K562 (cell line): Measurements from ENCODE around the gene ME3. TPM values are rescaled to one million over a fixed set of nuclear protein-coding genes. Genes with fewer than 3 reads are reported as not detected.

ENCODE experiments used
- ATAC-seq: fragments of 200-7000 bp; cut with Tn5 transposase; 3 replicates; pipeline ENCODE4 v1.9.1; 2020; ENCODE audit warnings: moderate library complexity
- BruUV-seq: library from RNA; stranded (reverse); fragments of 400-500 nt; replicated peaks from 2 replicates; lab custom pipeline; 2021; lab: Mats Ljungman, UMichigan
- CTCF ChIA-PET: fragments of 300-600 bp; formaldehyde crosslinking; extraction: SDS; loops from one replicate; lab custom pipeline; 2021; ENCODE audit warnings: low intra/inter-chr PET ratio; lab: Yijun Ruan, JAX
- POLR2A ChIA-PET: fragments of 300-600, 350-650 bp; sonication (Branson Sonifier 250); formaldehyde crosslinking; extraction: SDS; loops from one replicate; lab custom pipeline; 2021; ENCODE audit warnings: antibody characterized with exemption, inconsistent platforms; lab: Yijun Ruan, JAX
- DNase-seq, 4 experiments: peaks; one replicate each; pipeline versions ENCODE4 v3.0.0 to v3.0.0-alpha.2; 2011 to 2018; ENCODE audit warnings: low spot score in 3 of 4, mixed read lengths in 3 of 4; ENCODE audit errors: extremely low read depth in 1 of 4
- FAIRE-seq: peaks from 2 replicates; lab custom pipeline; 2011; peaks lifted over from hg19 to GRCh38; lab: Jason Lieb, UNC
- H2AFZ ChIP-seq: 2 replicates; pipeline ENCODE4 v1.6.0; 2011; ENCODE audit warnings: low read depth, low read length, control low read depth, inconsistent platforms
- H3K27ac ChIP-seq: fragments of 200-600 bp; 3 replicates; pipeline ENCODE4 v1.8.0; 2011; ENCODE audit warnings: low read depth, mild to moderate bottlenecking, control low read depth, inconsistent platforms, low read length, moderate library complexity, mixed read lengths; ENCODE audit errors: extremely low read depth
- H3K27me3 ChIP-seq, 2 experiments: fragments of 300-600 bp in 1 of 2; 2 replicates in 1 of 2; 3 replicates in 1 of 2; pipeline versions ENCODE4 v1.6.0 to v1.8.0; 2011; ENCODE audit warnings: inconsistent platforms in 2 of 2, low read length in 2 of 2, mild to moderate bottlenecking in 1 of 2, mixed read lengths in 1 of 2, moderate library complexity in 1 of 2; ENCODE audit not compliant: control insufficient read depth in 2 of 2, insufficient read depth in 2 of 2
- H3K36me3 ChIP-seq: fragments of 300-600 bp; 3 replicates; pipeline ENCODE4 v1.8.0; 2011; ENCODE audit warnings: mild to moderate bottlenecking, low read length, inconsistent platforms; ENCODE audit not compliant: control insufficient read depth, insufficient read depth
- H3K4me1 ChIP-seq, 2 experiments: fragments of 200-600 bp in 1 of 2; replicated peaks in 1 of 2; 2 replicates in 1 of 2; 3 replicates in 1 of 2; pipeline versions ENCODE4 v1.5.1 to v1.8.0; 2011; ENCODE audit warnings: inconsistent platforms in 2 of 2, low read length in 2 of 2, mild to moderate bottlenecking in 1 of 2, mixed read lengths in 1 of 2, moderate library complexity in 1 of 2; ENCODE audit not compliant: control insufficient read depth in 2 of 2, insufficient read depth in 2 of 2
- H3K4me2 ChIP-seq: 2 replicates; pipeline ENCODE4 v1.6.1; 2011; ENCODE audit warnings: low read length, control low read depth, inconsistent platforms, mixed read lengths; ENCODE audit not compliant: insufficient read depth
- H3K4me3 ChIP-seq: fragments of 200-600 bp; sonication (generic), shearing (Covaris generic); 2 replicates; pipeline ENCODE4 v1.5.1; 2016; ENCODE audit warnings: control low read depth, inconsistent platforms
- H3K79me2 ChIP-seq: fragments of 200-600 bp; 3 replicates; pipeline ENCODE4 v1.8.0; 2011; ENCODE audit warnings: low read length, inconsistent platforms; ENCODE audit not compliant: control insufficient read depth, insufficient read depth
- H3K9ac ChIP-seq, 2 experiments: 2 replicates each; pipeline versions ENCODE4 v1.6.0 to v1.6.1; 2011; ENCODE audit warnings: low read depth in 2 of 2, low read length in 2 of 2, control low read depth in 1 of 2, inconsistent platforms in 1 of 2, mild to moderate bottlenecking in 1 of 2, mixed read lengths in 1 of 2; ENCODE audit not compliant: insufficient read depth in 1 of 2
- H3K9me1 ChIP-seq: one replicate; pipeline ENCODE4 v1.6.0; 2011; ENCODE audit warnings: inconsistent platforms, mild to moderate bottlenecking, low read length, moderate library complexity; ENCODE audit not compliant: control insufficient read depth, insufficient read depth
- H3K9me3 ChIP-seq: replicated peaks from 2 replicates; pipeline ENCODE4 v1.5.1; 2011; ENCODE audit warnings: low read depth, low read length, inconsistent platforms; ENCODE audit not compliant: control insufficient read depth, insufficient read depth
- H4K20me1 ChIP-seq: replicated peaks from 2 replicates; pipeline ENCODE4 v1.6.1; 2011; ENCODE audit warnings: low read length, inconsistent platforms, mixed read lengths; ENCODE audit not compliant: control insufficient read depth, insufficient read depth
- ARID1B ChIP-seq: fragments of 450-650 bp; IDR thresholded peaks from 2 replicates; pipeline ENCODE4 v1.6.1; 2016; ENCODE audit warnings: antibody characterized with exemption, mild to moderate bottlenecking, inconsistent platforms
- ATF1 ChIP-seq, 2 experiments: fragments of 450-650 bp in 1 of 2; IDR thresholded peaks; 2 replicates each; pipeline ENCODE4 v1.6.1; 2016; ENCODE audit warnings: missing compliant biosample characterization in 1 of 2, missing genetic modification characterization in 1 of 2
- CEBPG ChIP-seq, 3 experiments: fragments of 200-800 bp in 1 of 3; sonication (Bioruptor generic) in 1 of 3; sonication (generic) in 1 of 3; formaldehyde crosslinking in 1 of 3; IDR thresholded peaks in 2 of 3; conservative IDR thresholded peaks in 1 of 3; 2 replicates each; pipeline versions ENCODE4 v1.6.1 to v1.8.0; 2016 to 2022; ENCODE audit warnings: missing compliant biosample characterization in 2 of 3, missing genetic modification characterization in 2 of 3, mild to moderate bottlenecking in 1 of 3, missing genetic modification reagents in 1 of 3
- CHD4 ChIP-seq: fragments of 200-600 bp; sonication (generic); IDR thresholded peaks from 3 replicates; pipeline ENCODE4 v1.6.1; 2012; ENCODE audit warnings: low read depth, mild to moderate bottlenecking, mixed read lengths, low read length, inconsistent platforms; ENCODE audit not compliant: insufficient read depth, insufficient replicate concordance, poor library complexity, severe bottlenecking
- ELF1 ChIP-seq: fragments of 200-800 bp; sonication (Bioruptor generic); IDR thresholded peaks from 2 replicates; pipeline ENCODE4 v1.6.1; 2016; ENCODE audit warnings: missing genetic modification characterization, missing compliant biosample characterization
- NFE2L1 ChIP-seq: fragments of 450-650 bp; IDR thresholded peaks from 2 replicates; pipeline ENCODE4 v1.6.1; 2016; ENCODE audit warnings: missing genetic modification characterization, low read depth, mild to moderate bottlenecking, missing compliant biosample characterization, moderate library complexity, borderline replicate concordance
- PHF20 ChIP-seq: fragments of 450-650 bp; IDR thresholded peaks from 2 replicates; pipeline ENCODE4 v1.6.1; 2018; ENCODE audit not compliant: partially characterized antibody
- SMARCA5 ChIP-seq: fragments of 450-650 bp; IDR thresholded peaks from 2 replicates; pipeline ENCODE4 v1.6.1; 2016
- ZFP1 ChIP-seq: fragments of 450-650 bp; formaldehyde crosslinking; IDR thresholded peaks from 2 replicates; pipeline ENCODE4 v1.4.0; 2020; ENCODE audit warnings: mild to moderate bottlenecking, mixed read lengths
- ZNF766 ChIP-seq: fragments of 200-800 bp; sonication (Bioruptor generic); conservative IDR thresholded peaks from 2 replicates; pipeline ENCODE4 v1.6.1; 2016; ENCODE audit warnings: missing genetic modification characterization, missing compliant biosample characterization
- WGBS: fragments of 100-300 bp; shearing (Covaris generic); methylation state at CpG from one replicate; pipeline ENCODE4 v1.1.6; 2016; ENCODE audit warnings: low coverage, mixed read lengths; ENCODE audit not compliant: insufficient coverage; ENCODE audit errors: missing lambda C conversion rate; 5-methylcytosine and 5-hydroxymethylcytosine counted together
- in situ Hi-C: fragments of 300-500 bp; cut with MboI; formaldehyde crosslinking; loops from 4 replicates; pipeline ENCODE4 v1.15.0; 2018; ENCODE audit warnings: inconsistent platforms, mixed read lengths
- intact Hi-C: fragments of 100-400 bp; cut with micrococcal nuclease; formaldehyde crosslinking; loops from 2 replicates; pipeline ENCODE4 v1.14.2; 2022
- polyA plus RNA-seq, 8 experiments: library from polyadenylated mRNA; depleted of rRNA in 4 of 8; stranded (reverse) in 5 of 8; unstranded in 3 of 8; fragments of >200 nt; fragmentation: Nextera tagmentation in 2 of 8; fragmentation: Illumina TruSeq in 1 of 8; extraction: Ambion mirVana in 2 of 8; extraction: Trizol in 1 of 8; gene quantifications; 2 replicates each; pipeline versions ENCODE4 v1.2.1 to v1.2.3, GENCODE V29; 2011 to 2014; ENCODE audit warnings: inconsistent platforms in 1 of 8, missing spikeins in 1 of 8
- total RNA-seq, 7 experiments: library from RNA; depleted of rRNA in 6 of 7; stranded (reverse); fragments of >200 nt in 6 of 7; fragmentation: Illumina TruSeq in 2 of 7; extraction: Trizol in 2 of 7; gene quantifications; 2 replicates each; pipeline versions ENCODE4 v1.2.1 to v1.2.3, GENCODE V29; 2011 to 2021; ENCODE audit warnings: low replicate concordance in 1 of 7

The ME3 gene
- total and polyA plus RNA-seq, 9 of the 15 experiments (the other 6 are each of a cell fraction or from before 2014, with no cell fraction given), result not detected

- H3K9ac ChIP-seq, result no peak overlapping the region
- in situ Hi-C loops, result no loop called here
- no TSS peak for BruUV-seq
Measured at GRCh38 chr11:86464509-86465221, 207.8 kb downstream of the ME3 start.

GRCh38 chr11:86463955-86464354, 208.5 kb downstream of the ME3 start:
- 23% methylated on average over 5 of the region's 5 CpGs for WGBS
- Histone ChIP-seq H3K4me2 (no peak overlapping the region), H3K9me3 (no peaks in the 10 kb centered on the region), H3K4me3 (no peak overlapping the region), H3K9ac (no peak overlapping the region), H3K36me3 (no peaks in the 10 kb centered on the region), H3K4me1 (no peaks in the 10 kb centered on the region), H2AFZ (no peak overlapping the region), H4K20me1 (no peaks in the 10 kb centered on the region), H3K79me2 (no peaks in the 10 kb centered on the region), H3K9me1 (no peaks in the 10 kb centered on the region), H3K27me3 (peaks cover 0 to 4% of the 10 kb centered on the region in 2 experiments; a peak in 2 of 5 replicates), H3K27ac (no peak overlapping the region)
- FAIRE-seq, result no peak
- intact Hi-C loops (no loop called here), in situ Hi-C loops (no loop called here)
- no peak for DNase-seq
- no TSS peak for BruUV-seq
- POLR2A ChIA-PET, result interaction anchor here (0.7 to 1.0 kb wide), 2 partner anchors 13 to 369 kb away, joined by 3 read pairs; no protein-coding TSS in a partner anchor
- no peak for ATAC-seq
- CTCF ChIA-PET, result no interaction called here
- TF ChIP-seq ELF1 (tag), result no peak
- TF ChIP-seq ATF1 (CRISPR knock-in tag; IDR thresholded peaks at IDR 0.05), result no peak
- TF ChIP-seq ATF1 (tag; IDR thresholded peaks at IDR 0.05), result no peak
- no peak for TF ChIP-seq NFE2L1 (tag)
- TF ChIP-seq ZNF766 (CRISPR knock-in tag), result no peak
- no peak for TF ChIP-seq SMARCA5
- TF ChIP-seq CHD4, result no peak

More at GRCh38 chr11:86464509-86465221, 207.8 kb downstream of the ME3 start:
- intact Hi-C loops, result no loop called here
- H3K79me2 ChIP-seq, result no peaks in the 10 kb centered on the region
- no peak overlapping the region for H3K4me2 ChIP-seq
- peaks cover 0 to 4% of the 10 kb centered on the region in 2 experiments; a peak in 2 of 5 replicates for H3K27me3 ChIP-seq
- CTCF ChIA-PET, result no interaction called here
- no peaks in the 10 kb centered on the region for H4K20me1 ChIP-seq
- H3K36me3 ChIP-seq, result no peaks in the 10 kb centered on the region
- FAIRE-seq (no peak), DNase-seq (no peak), ATAC-seq (no peak)
- H2AFZ ChIP-seq, result no peak overlapping the region
- no peaks in the 10 kb centered on the region; a peak in 1 of 5 replicates for H3K4me1 ChIP-seq
- POLR2A ChIA-PET, result interaction anchor here (0.7 to 1.0 kb wide), 2 partner anchors 12 to 368 kb away, joined by 3 read pairs; no protein-coding TSS in a partner anchor
- TF ChIP-seq ARID1B (no peak), PHF20 (no peak), ZFP1 (CRISPR knock-in tag) (no peak), CEBPG (CRISPR knock-in tag; IDR thresholded peaks at IDR 0.05) (no peak), CEBPG (tag; conservative IDR thresholded peaks at IDR 0.05 in 1 of 2, IDR thresholded peaks at IDR 0.05 in 1 of 2) (peak in 1 of 2 experiments; percentile 68; a peak in 2 of 4 replicates)
- TF ChIP-seq, all 486 proteins: peak for 1
- WGBS, result 15% methylated on average over 5 of the region's 5 CpGs
- no peak overlapping the region for H3K4me3 ChIP-seq
- no peaks in the 10 kb centered on the region for H3K9me3 ChIP-seq
- H3K27ac ChIP-seq, result no peak overlapping the region
- H3K9me1 ChIP-seq, result no peaks in the 10 kb centered on the region
